K562 treated with DMSO at 1 percent for 4 hours (cell line): ENCODE measurements around the gene KPNA6. TPM values are rescaled to one million over a fixed set of nuclear protein-coding genes. Genes with fewer than 3 reads are reported as not detected.

Source experiments
- total RNA-seq: library from RNA; unstranded; fragments of 300-600 nt; gene quantifications from 2 replicates; pipeline ENCODE4 v1.2.3, GENCODE V29; 2022; ENCODE audit not compliant: insufficient read depth

KPNA6 gene
- total RNA-seq, result 16.6 and 21.4 TPM in 2 replicates

DNA sequence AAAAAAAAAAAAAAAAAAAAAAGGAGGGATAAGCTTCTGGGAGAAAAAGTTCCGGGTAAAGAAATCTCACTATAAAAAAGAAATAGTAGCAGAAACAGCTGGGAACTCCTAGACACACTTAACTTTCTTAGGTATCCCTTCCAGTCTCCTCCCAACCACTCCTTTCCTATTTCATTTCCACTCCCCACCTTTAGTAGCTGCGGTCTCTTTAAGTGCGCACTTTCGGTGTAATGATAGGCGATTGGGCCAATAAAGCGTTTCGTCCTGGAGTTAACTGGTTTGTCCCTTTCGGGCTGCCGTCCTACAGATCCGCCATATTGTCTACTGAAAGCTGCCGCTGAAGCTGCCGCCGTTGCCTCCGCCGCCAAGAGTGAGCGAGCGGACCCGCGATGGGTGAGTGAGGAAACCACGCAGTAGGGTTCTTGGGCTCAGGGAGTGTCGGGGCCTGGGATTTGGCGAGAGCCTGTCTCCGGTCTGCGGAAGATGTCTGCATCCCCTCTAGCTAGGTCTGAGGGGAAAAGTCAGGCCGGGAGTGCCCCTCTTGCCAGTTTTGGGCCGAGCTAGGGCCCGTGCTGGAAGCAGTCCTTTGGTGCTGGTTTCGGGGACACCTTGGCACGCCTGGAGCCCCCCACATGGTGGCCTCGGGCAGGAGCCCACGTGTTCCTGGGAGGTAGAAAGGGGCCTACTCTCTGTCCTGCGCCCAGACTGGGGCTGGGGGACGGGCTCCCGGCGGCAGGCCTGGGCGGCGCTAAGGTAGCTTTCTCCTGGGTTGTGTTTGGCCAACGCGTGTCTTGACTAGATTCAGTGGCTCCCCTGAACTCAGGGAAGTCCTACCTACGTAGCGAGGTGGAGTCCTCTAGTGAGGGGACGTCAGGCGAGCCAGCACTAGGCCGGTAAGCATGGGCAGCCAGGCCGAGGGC, at the start of gene KPNA6:
Gene KPNA6 (plus strand): TSS at position 315 of the 920 bp plus-strand sequence. CDS start 75 bp downstream, at position 390.

GRCh38 chr1:32072622-32073298, 35.1 kb upstream of the KPNA6 start, which contains the start of gene TMEM39B:
Gene TMEM39B (plus strand): TSS chr1:32072939. CDS start chr1:32073048, 109 bp downstream.

GRCh38 chr1:32179443-32180185, 71.8 kb downstream of the KPNA6 start, which contains the start of gene TXLNA:
Gene TXLNA (plus strand): TSS chr1:32179675. CDS start chr1:32180346, 671 bp downstream.

DNA sequence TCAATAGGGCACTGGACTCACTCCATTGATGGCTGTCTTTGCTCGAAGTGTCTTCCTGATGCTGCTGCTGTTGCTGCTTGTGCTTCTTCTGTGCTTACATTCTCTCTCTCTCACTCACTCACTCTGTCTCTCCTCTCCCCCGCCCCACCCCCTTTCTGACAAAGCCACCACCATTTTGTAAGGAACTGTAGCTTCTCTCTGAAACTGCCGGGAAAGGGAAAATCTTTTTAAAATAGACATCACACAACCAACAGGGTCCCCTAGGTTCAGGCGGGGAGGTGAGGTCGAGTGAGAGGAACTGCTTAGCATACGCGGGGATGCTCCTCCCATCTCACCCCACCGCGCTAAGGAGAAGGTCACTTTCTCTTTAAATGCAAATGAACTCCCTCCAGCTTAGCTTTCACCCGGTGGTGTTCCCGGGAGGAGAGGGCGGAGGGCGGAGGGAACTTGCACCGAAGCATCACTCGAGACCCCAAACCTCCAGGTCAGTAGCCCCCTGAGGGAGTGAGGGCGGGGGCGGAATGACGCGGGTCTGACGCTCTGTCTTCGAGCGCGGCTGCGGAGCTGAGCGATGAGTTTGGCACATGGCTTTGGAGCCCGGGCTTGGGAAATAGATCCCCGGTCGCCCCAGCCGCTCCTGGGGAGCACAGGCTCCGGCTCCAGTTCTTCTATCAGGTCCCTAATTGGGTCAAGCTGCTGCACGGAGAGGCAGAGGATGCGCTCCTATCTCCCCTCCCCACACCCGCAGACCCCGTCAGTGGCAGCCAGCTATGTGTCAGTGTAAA, 92.6 kb downstream of the KPNA6 start, which contains the start of gene CCDC28B:
Gene CCDC28B (plus strand): TSS at position 370 of the 785 bp plus-strand sequence. CDS start 1,341 bp downstream, outside the sequence.

DNA sequence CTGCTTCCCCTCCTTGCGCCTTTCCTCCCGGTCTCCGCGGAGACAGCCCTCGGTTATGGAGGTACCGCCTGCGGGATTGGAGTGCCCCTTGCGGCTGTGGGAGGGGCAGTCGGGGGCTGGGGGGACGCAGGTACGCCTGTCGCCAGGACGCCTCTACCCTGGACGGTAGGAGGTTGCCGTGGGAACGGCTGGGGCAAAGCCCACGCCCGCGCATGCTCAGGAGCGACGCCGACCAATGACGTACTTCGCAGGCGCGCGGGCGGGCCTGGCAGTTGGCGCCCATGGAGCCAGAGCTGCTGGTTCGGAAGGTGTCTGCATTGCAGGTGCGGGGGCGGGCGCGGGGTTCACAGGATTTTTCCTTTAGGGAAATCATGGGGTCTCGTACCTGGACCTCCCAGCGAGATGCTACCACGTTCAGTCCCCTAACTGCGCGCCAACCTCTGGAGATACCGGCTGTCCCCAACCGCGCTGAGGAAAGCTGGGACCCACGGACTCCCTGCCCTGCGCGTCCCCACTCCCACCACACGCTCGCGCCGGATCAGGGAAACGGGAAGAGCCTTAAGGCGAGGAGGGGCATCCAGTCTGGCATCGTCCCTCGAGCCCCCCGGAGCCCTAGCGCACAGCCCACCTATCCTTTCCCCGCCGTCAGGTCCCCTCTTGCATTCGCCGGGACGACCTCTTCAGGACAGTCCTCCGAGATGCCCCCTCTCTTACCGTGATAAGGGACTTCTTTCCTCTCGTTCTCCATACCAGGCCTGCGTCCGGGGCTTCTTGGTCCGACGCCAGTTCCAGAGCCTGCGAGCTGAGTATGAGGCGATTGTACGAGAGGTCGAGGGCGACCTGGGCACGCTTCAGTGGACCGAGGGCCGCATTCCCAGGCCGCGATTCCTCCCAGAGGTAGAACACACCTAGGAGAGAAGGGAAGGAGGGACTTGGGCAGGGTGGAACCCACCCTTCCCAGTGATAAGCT, 97.8 kb downstream of the KPNA6 start, which contains the start of gene IQCC:
Gene IQCC (plus strand): TSS at position 271 of the 970 bp plus-strand sequence. CDS start 11 bp downstream, at position 282.

GRCh38 chr1:32208891-32209328, 101.1 kb downstream of the KPNA6 start, which contains the start of gene DCDC2B:
Gene DCDC2B (plus strand): TSS chr1:32209089. CDS start chr1:32209094, 5 bp downstream.

GRCh38 chr1:32221980-32222755, 114.3 kb downstream of the KPNA6 start, which contains the start of the genes EIF3I and TMEM234:
Gene EIF3I (plus strand): TSS chr1:32222407. CDS start chr1:32222442, 35 bp downstream.
Gene TMEM234 (minus strand): TSS chr1:32222353. CDS start chr1:32222322, 31 bp downstream.

Other genes starting within 250 kb of the KPNA6 start
- gene PTP4A2, start 169.7 kb upstream of the KPNA6 start, total RNA-seq, result 151 and 161 TPM in 2 replicates
- gene KHDRBS1, start 94.2 kb upstream of the KPNA6 start, total RNA-seq, result 131 and 140 TPM in 2 replicates
- 31.6 and 35.5 TPM in 2 replicates for gene TMEM39B, start 35.1 kb upstream of the KPNA6 start, total RNA-seq
- gene TXLNA, start 71.6 kb downstream of the KPNA6 start, total RNA-seq, result 39.0 and 39.7 TPM in 2 replicates
- 26.5 and 34.8 TPM in 2 replicates for gene CCDC28B, start 92.5 kb downstream of the KPNA6 start, total RNA-seq
- gene IQCC, start 97.6 kb downstream of the KPNA6 start, total RNA-seq, result 6.0 and 6.8 TPM in 2 replicates
- gene DCDC2B, start 101.0 kb downstream of the KPNA6 start, total RNA-seq, result not detected in 2 replicates
- 5.3 and 6.7 TPM in 2 replicates for gene TMEM234, start 114.3 kb downstream of the KPNA6 start, total RNA-seq
- gene EIF3I, start 114.4 kb downstream of the KPNA6 start, total RNA-seq, result 336 and 344 TPM in 2 replicates
- not detected in 2 replicates for gene FAM167B, start 139.2 kb downstream of the KPNA6 start, total RNA-seq
- not detected in 2 replicates for gene LCK, start 143.2 kb downstream of the KPNA6 start, total RNA-seq
- gene HDAC1, start 184.0 kb downstream of the KPNA6 start, total RNA-seq, result 207 and 208 TPM in 2 replicates
- 73.9 and 74.4 TPM in 2 replicates for gene MARCKSL1, start 228.2 kb downstream of the KPNA6 start, total RNA-seq